Panc1 (cell line): ENCODE results near the gene TMC4. TPM values are rescaled to one million over a fixed set of nuclear protein-coding genes. Genes with fewer than 3 reads are reported as not detected.
A peak's percentile ranks its signal among the peaks of the same experiment; 100 is the strongest.

Experiments used
- ATAC-seq: fragments of 200-7000 bp; cut with Tn5 transposase; 2 replicates; pipeline ENCODE4 v1.9.1; 2020; ENCODE audit warnings: mild to moderate bottlenecking, moderate library complexity
- BruUV-seq: library from RNA; stranded (reverse); fragments of 400-500 nt; replicated peaks from 2 replicates; lab custom pipeline; 2021; lab: Mats Ljungman, UMichigan
- CTCF ChIA-PET: fragments of 300-600 bp; sonication (Branson Sonifier 250); formaldehyde crosslinking; loops from one replicate; lab custom pipeline; 2022; ENCODE audit warnings: antibody characterized with exemption; lab: Charles Lee
- POLR2A ChIA-PET: fragments of 300-600 bp; sonication (Branson Sonifier 250); formaldehyde crosslinking; loops from one replicate; lab custom pipeline; 2022; ENCODE audit warnings: antibody characterized with exemption; lab: Charles Lee
- DNase-seq: peaks from one replicate; pipeline ENCODE4 v3.0.0-alpha.2; 2010; ENCODE audit warnings: low read depth, low spot score
- H3K27ac ChIP-seq: 2 replicates; pipeline ENCODE4 v1.5.1; 2011; ENCODE audit warnings: mild to moderate bottlenecking, low read length, inconsistent platforms
- H3K27me3 ChIP-seq: fragments of 200-500 bp; sonication (Bioruptor generic); 2 replicates; pipeline ENCODE4 v1.6.0; 2014; ENCODE audit warnings: low read length, inconsistent platforms; ENCODE audit not compliant: control insufficient read depth, insufficient read depth
- H3K36me3 ChIP-seq: fragments of 200-500 bp; sonication (Bioruptor generic); 2 replicates; pipeline ENCODE4 v1.5.1; 2014; ENCODE audit warnings: inconsistent platforms, mild to moderate bottlenecking, low read length, moderate library complexity; ENCODE audit not compliant: control insufficient read depth, insufficient read depth
- H3K4me1 ChIP-seq: 2 replicates; pipeline ENCODE4 v1.5.1; 2011; ENCODE audit warnings: inconsistent platforms, mild to moderate bottlenecking, low read length, moderate library complexity; ENCODE audit not compliant: control insufficient read depth, insufficient read depth
- H3K4me3 ChIP-seq, 2 experiments: 2 replicates each; pipeline ENCODE4 v1.5.1; 2011 to 2012; ENCODE audit warnings: low read depth in 2 of 2, low read length in 2 of 2, mild to moderate bottlenecking in 2 of 2, inconsistent platforms in 1 of 2, moderate library complexity in 1 of 2
- H3K9me3 ChIP-seq: fragments of 200-500 bp; sonication (Bioruptor generic); 2 replicates; pipeline ENCODE4 v1.5.1; 2014; ENCODE audit warnings: low read depth, mild to moderate bottlenecking, inconsistent platforms, low read length, moderate library complexity; ENCODE audit not compliant: control insufficient read depth, insufficient read depth
- CTCF ChIP-seq: fragments of 450-650 bp; IDR thresholded peaks from 2 replicates; pipeline ENCODE4 v1.5.1; 2017; ENCODE audit warnings: mild to moderate bottlenecking
- POLR2AphosphoS5 ChIP-seq: IDR thresholded peaks from 2 replicates; pipeline ENCODE4 v1.6.1; 2012; ENCODE audit warnings: mild to moderate bottlenecking, low read depth, low read length, moderate library complexity
- SIN3A ChIP-seq: IDR thresholded peaks from 2 replicates; pipeline ENCODE4 v1.6.1; 2012; ENCODE audit warnings: low read depth, mild to moderate bottlenecking, low read length, moderate library complexity, borderline replicate concordance; ENCODE audit not compliant: insufficient read depth
- TCF7L2 ChIP-seq: IDR thresholded peaks from 2 replicates; pipeline ENCODE4 v1.6.1; 2011; ENCODE audit warnings: mild to moderate bottlenecking, low read depth, low read length, inconsistent platforms
- in situ Hi-C: cut with HindIII; loops from 2 replicates; pipeline ENCODE4 v1.10.0; 2016; ENCODE audit warnings: low sequenced_read_pairs, low pct_unique_long_range_greater_than_20kb
- intact Hi-C: fragments of 100-400 bp; cut with micrococcal nuclease; formaldehyde crosslinking; loops from one replicate; pipeline ENCODE4 v1.10.0; 2022; ENCODE audit not compliant: unreplicated experiment
- total RNA-seq: library from RNA; stranded (reverse); gene quantifications from one replicate; pipeline ENCODE4 v1.2.1, GENCODE V29; 2021; ENCODE audit not compliant: unreplicated experiment
- TF ChIP-seq, protein P1 (sequence below), 2 experiments: IDR thresholded peaks; 2 replicates each; pipeline ENCODE4 v1.6.1; 2011 to 2012; ENCODE audit warnings: low read depth in 2 of 2, control low read depth in 1 of 2, low read length in 1 of 2, mild to moderate bottlenecking in 1 of 2, moderate library complexity in 1 of 2; ENCODE audit not compliant: insufficient read depth in 1 of 2

Gene TMC4
- total RNA-seq, 1 experiment from 2014 or later: 5.1 TPM

GRCh38 chr19:54209058-54209810 is 36.3 kb upstream of the TMC4 start:
- DNase-seq (no peak), ATAC-seq (peak; percentile 65)
- POLR2A ChIA-PET: interaction anchor here (1.1 kb wide), 1 partner anchor 8 kb away, joined by 3 read pairs; no protein-coding TSS in a partner anchor
- Histone ChIP-seq H3K36me3 (peaks cover 19% of the 10 kb centered on the region), H3K9me3 (no peaks in the 10 kb centered on the region), H3K4me1 (peaks cover 68% of the 10 kb centered on the region), H3K4me3 (0 out of 4 replicates have a peak overlapping the region, but pooled peaks of 1 of the 2 experiments have one; percentile 5), H3K27me3 (no peaks in the 10 kb centered on the region), H3K27ac (peak overlapping the region; percentile 64)
- in situ Hi-C loops (no loop called here), intact Hi-C loops (no loop called here)
- CTCF ChIA-PET: no interaction called here
- TF ChIP-seq SIN3A (peak; percentile 42; the same call in 1 of the 2 replicates), POLR2AphosphoS5 (no peak; the same call in 1 of the 2 replicates)
- BruUV-seq: no TSS peak

GRCh38 chr19:54208784-54209057 is 35.8 kb upstream of the TMC4 start:
- in situ Hi-C loops: no loop called here
- CTCF ChIA-PET: no interaction called here

GRCh38 chr19:54207983-54208783 is 35.2 kb upstream of the TMC4 start:
- ChIA-PET POLR2A (interaction anchor here (0.5 kb wide), 1 partner anchor 1952 kb away, joined by 13 read pairs; no protein-coding TSS in a partner anchor), CTCF (no interaction called here)
- DNase-seq: no peak
- BruUV-seq: no TSS peak
- peak; percentile 29 for ATAC-seq
- Histone ChIP-seq H3K27me3 (no peaks in the 10 kb centered on the region), H3K36me3 (peaks cover 24% of the 10 kb centered on the region), H3K4me3 (no peak overlapping the region), H3K9me3 (no peaks in the 10 kb centered on the region), H3K4me1 (peaks cover 77% of the 10 kb centered on the region), H3K27ac (peak overlapping the region; percentile 23)
- intact Hi-C loops (no loop called here), in situ Hi-C loops (no loop called here)
- TF ChIP-seq POLR2AphosphoS5: peak; percentile 84
- 0 out of 2 replicates have a peak, but pooled peaks have one; percentile 51 for TF ChIP-seq SIN3A
- TF ChIP-seq, protein P1, sequence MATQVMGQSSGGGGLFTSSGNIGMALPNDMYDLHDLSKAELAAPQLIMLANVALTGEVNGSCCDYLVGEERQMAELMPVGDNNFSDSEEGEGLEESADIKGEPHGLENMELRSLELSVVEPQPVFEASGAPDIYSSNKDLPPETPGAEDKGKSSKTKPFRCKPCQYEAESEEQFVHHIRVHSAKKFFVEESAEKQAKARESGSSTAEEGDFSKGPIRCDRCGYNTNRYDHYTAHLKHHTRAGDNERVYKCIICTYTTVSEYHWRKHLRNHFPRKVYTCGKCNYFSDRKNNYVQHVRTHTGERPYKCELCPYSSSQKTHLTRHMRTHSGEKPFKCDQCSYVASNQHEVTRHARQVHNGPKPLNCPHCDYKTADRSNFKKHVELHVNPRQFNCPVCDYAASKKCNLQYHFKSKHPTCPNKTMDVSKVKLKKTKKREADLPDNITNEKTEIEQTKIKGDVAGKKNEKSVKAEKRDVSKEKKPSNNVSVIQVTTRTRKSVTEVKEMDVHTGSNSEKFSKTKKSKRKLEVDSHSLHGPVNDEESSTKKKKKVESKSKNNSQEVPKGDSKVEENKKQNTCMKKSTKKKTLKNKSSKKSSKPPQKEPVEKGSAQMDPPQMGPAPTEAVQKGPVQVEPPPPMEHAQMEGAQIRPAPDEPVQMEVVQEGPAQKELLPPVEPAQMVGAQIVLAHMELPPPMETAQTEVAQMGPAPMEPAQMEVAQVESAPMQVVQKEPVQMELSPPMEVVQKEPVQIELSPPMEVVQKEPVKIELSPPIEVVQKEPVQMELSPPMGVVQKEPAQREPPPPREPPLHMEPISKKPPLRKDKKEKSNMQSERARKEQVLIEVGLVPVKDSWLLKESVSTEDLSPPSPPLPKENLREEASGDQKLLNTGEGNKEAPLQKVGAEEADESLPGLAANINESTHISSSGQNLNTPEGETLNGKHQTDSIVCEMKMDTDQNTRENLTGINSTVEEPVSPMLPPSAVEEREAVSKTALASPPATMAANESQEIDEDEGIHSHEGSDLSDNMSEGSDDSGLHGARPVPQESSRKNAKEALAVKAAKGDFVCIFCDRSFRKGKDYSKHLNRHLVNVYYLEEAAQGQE (IDR thresholded peaks at IDR 0.05; ENCODE audit: insufficient read depth in 1 of 2, low read depth in 2 of 2, low read length in 1 of 2): no peak
- no peak for TF ChIP-seq CTCF
- no peak for TF ChIP-seq TCF7L2

More at GRCh38 chr19:54208784-54209057, 35.8 kb upstream of the TMC4 start:
- H3K4me1 ChIP-seq: peaks cover 72% of the 10 kb centered on the region
- H3K36me3 ChIP-seq: peaks cover 21% of the 10 kb centered on the region
- TF ChIP-seq, protein P1 (IDR thresholded peaks at IDR 0.05; ENCODE audit: insufficient read depth in 1 of 2, low read depth in 2 of 2, low read length in 1 of 2): no peak
- TF ChIP-seq POLR2AphosphoS5: peak; percentile 52
- intact Hi-C loops: no loop called here
- DNase-seq: no peak
- H3K27ac ChIP-seq: peak overlapping the region; percentile 64; the same call in 1 of the 2 replicates
- H3K4me3 ChIP-seq: no peak overlapping the region
- no peaks in the 10 kb centered on the region for H3K9me3 ChIP-seq
- POLR2A ChIA-PET: no interaction called here
- no peaks in the 10 kb centered on the region for H3K27me3 ChIP-seq
- ATAC-seq: peak; percentile 32
- BruUV-seq: no TSS peak
